ENCODE data around the gene SCAANT1. TPM values are rescaled to one million over a fixed set of nuclear protein-coding genes. Genes with fewer than 3 reads are reported as not detected.

The SCAANT1 gene
- total RNA-seq, 4 donors from 2014 or later, result not detected

- TF ChIP-seq POLR2A (IDR thresholded peaks at IDR 0.05) (no peak), EP300 (IDR thresholded peaks at IDR 0.05; ENCODE audit: low read depth) (no peak), POLR2AphosphoS5 (IDR thresholded peaks at IDR 0.05) (no peak)
- TF ChIP-seq, protein P1, sequence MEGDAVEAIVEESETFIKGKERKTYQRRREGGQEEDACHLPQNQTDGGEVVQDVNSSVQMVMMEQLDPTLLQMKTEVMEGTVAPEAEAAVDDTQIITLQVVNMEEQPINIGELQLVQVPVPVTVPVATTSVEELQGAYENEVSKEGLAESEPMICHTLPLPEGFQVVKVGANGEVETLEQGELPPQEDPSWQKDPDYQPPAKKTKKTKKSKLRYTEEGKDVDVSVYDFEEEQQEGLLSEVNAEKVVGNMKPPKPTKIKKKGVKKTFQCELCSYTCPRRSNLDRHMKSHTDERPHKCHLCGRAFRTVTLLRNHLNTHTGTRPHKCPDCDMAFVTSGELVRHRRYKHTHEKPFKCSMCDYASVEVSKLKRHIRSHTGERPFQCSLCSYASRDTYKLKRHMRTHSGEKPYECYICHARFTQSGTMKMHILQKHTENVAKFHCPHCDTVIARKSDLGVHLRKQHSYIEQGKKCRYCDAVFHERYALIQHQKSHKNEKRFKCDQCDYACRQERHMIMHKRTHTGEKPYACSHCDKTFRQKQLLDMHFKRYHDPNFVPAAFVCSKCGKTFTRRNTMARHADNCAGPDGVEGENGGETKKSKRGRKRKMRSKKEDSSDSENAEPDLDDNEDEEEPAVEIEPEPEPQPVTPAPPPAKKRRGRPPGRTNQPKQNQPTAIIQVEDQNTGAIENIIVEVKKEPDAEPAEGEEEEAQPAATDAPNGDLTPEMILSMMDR (IDR thresholded peaks at IDR 0.05), result no peak
- Histone ChIP-seq H3K9me3 (no peaks in the 10 kb centered on the region), H3K4me1 (peaks cover 0 to 26% (median 12%) of the 10 kb centered on the region in 4 donors), H3K36me3 (no peaks in the 10 kb centered on the region), H3K4me3 (no peak overlapping the region), H3K27ac (no peak overlapping the region), H3K27me3 (no peaks in the 10 kb centered on the region)
- 71 to 82% methylated on average over 2 of the region's 2 CpGs for WGBS, 2 donors (ENCODE audit: low coverage in 1 of 2)
- in situ Hi-C loops (cut with MboI; ENCODE audit: low pct_ligation_motif_present in 1 of 4, low pct_unique_long_range_greater_than_20kb in 1 of 4, low sequenced_read_pairs in 3 of 4), result no loop called here
- DNase-seq, result no peak
- intact Hi-C loops (cut with DNase I; ENCODE audit: low total_unique reads), result no loop called here
These were observed 40.0 kb upstream of the SCAANT1 start for GRCh38 chr3:63952248-63952594.

GRCh38 chr3:63951492-63952247, 39.5 kb upstream of the SCAANT1 start:
- H3K4me1 ChIP-seq, result peaks cover 0 to 28% (median 11%) of the 10 kb centered on the region in 4 donors
- intact Hi-C loops (cut with DNase I; ENCODE audit: low total_unique reads), result no loop called here
- no peak for DNase-seq
- 29 to 37% methylated on average over 1 of the region's 1 CpG for WGBS, 2 donors (ENCODE audit: low coverage in 1 of 2)
- in situ Hi-C loops (cut with MboI; ENCODE audit: low pct_ligation_motif_present in 1 of 4, low pct_unique_long_range_greater_than_20kb in 1 of 4, low sequenced_read_pairs in 3 of 4), result no loop called here
- TF ChIP-seq, protein P1 (IDR thresholded peaks at IDR 0.05), result no peak
- TF ChIP-seq POLR2AphosphoS5 (IDR thresholded peaks at IDR 0.05), result no peak
- TF ChIP-seq EP300 (IDR thresholded peaks at IDR 0.05; ENCODE audit: low read depth), result no peak
- no peak for TF ChIP-seq POLR2A (IDR thresholded peaks at IDR 0.05)
- no peaks in the 10 kb centered on the region for H3K36me3 ChIP-seq
- no peak overlapping the region for H3K4me3 ChIP-seq
- no peaks in the 10 kb centered on the region for H3K9me3 ChIP-seq
- no peaks in the 10 kb centered on the region for H3K27me3 ChIP-seq
- no peak overlapping the region for H3K27ac ChIP-seq

GRCh38 chr3:63950698-63951097, 38.5 kb upstream of the SCAANT1 start:
- Histone ChIP-seq H3K36me3 (no peaks in the 10 kb centered on the region), H3K27me3 (no peaks in the 10 kb centered on the region), H3K9me3 (no peaks in the 10 kb centered on the region), H3K4me3 (no peak overlapping the region), H3K4me1 (peaks cover 0 to 33% (median 12%) of the 10 kb centered on the region in 4 donors), H3K27ac (no peak overlapping the region)
- intact Hi-C loops (cut with DNase I; ENCODE audit: low total_unique reads), result no loop called here
- in situ Hi-C loops (cut with MboI; ENCODE audit: low pct_ligation_motif_present in 1 of 4, low pct_unique_long_range_greater_than_20kb in 1 of 4, low sequenced_read_pairs in 3 of 4), result no loop called here
- TF ChIP-seq EP300 (IDR thresholded peaks at IDR 0.05; ENCODE audit: low read depth), result no peak
- TF ChIP-seq, protein P1 (IDR thresholded peaks at IDR 0.05), result no peak
- no peak for TF ChIP-seq POLR2A (IDR thresholded peaks at IDR 0.05)
- no peak for TF ChIP-seq POLR2AphosphoS5 (IDR thresholded peaks at IDR 0.05)
- no peak for DNase-seq
- 75 to 88% methylated on average over 1 of the region's 1 CpG for WGBS, 2 donors (ENCODE audit: low coverage in 1 of 2)

DNA sequence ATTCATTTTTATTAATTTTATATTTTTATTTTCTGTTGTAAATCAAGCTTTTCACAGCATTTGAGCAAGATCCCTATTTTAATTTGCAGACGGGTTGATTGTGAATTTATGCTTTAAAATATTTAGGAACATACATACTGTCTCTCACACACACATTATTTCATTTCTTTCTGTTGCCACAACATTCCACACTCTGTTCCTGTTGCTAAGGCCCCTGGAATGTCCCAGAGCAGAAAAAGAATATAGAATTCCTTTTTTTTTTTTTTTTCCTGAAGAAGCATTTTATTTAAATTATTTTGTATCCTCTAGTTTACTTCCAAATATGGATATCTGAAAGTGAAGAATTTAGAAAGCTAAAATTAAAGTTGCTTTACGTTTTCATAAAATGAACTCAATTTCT, 36.8 kb upstream of the SCAANT1 start:
- no peak for DNase-seq
- TF ChIP-seq POLR2A (IDR thresholded peaks at IDR 0.05) (no peak), POLR2AphosphoS5 (IDR thresholded peaks at IDR 0.05) (no peak), EP300 (IDR thresholded peaks at IDR 0.05; ENCODE audit: low read depth) (no peak)
- TF ChIP-seq, protein P1 (IDR thresholded peaks at IDR 0.05), result no peak
- in situ Hi-C loops (cut with MboI; ENCODE audit: low pct_ligation_motif_present in 1 of 4, low pct_unique_long_range_greater_than_20kb in 1 of 4, low sequenced_read_pairs in 3 of 4), result no loop called here
- intact Hi-C loops (cut with DNase I; ENCODE audit: low total_unique reads), result no loop called here
- Histone ChIP-seq H3K4me3 (no peak overlapping the region), H3K9me3 (no peaks in the 10 kb centered on the region), H3K27me3 (no peaks in the 10 kb centered on the region), H3K27ac (no peak overlapping the region), H3K36me3 (no peaks in the 10 kb centered on the region), H3K4me1 (peaks cover 5 to 36% (median 14%) of the 10 kb centered on the region in 4 donors)
- WGBS, 2 donors (ENCODE audit: low coverage in 1 of 2), result 76 to 88% methylated on average over 2 of the region's 2 CpGs
